Common myeloid progenitor, CD34-positive (primary cell): ENCODE measurements around the gene CREB5.

Source experiments
- CTCF ChIA-PET: fragments of 350-600 bp; sonication (Branson Sonifier 250); formaldehyde crosslinking; loops from one replicate; lab custom pipeline; 2021; ENCODE audit warnings: antibody characterized with exemption; lab: Charles Lee
- POLR2A ChIA-PET: fragments of 350-600 bp; sonication (Branson Sonifier 250); formaldehyde crosslinking; loops from one replicate; lab custom pipeline; 2021; ENCODE audit warnings: antibody characterized with exemption; lab: Charles Lee
- DNase-seq, 3 donors: peaks; one replicate each; pipeline versions ENCODE4 v3.0.0 to v3.0.0-alpha.2; 2013
- H3K27ac ChIP-seq, 2 experiments: 1 replicate in 1 of 2; 2 replicates in 1 of 2; pipeline ENCODE4 v1.7.0; 2013; ENCODE audit warnings: inconsistent platforms in 2 of 2, low read length in 2 of 2, mild to moderate bottlenecking in 2 of 2, low read depth in 1 of 2, moderate library complexity in 1 of 2; ENCODE audit not compliant: severe bottlenecking in 2 of 2, insufficient read depth in 1 of 2, poor library complexity in 1 of 2
- H3K27me3 ChIP-seq, 5 experiments: replicated peaks in 2 of 5; 1 replicate in 3 of 5; 2 replicates in 2 of 5; pipeline versions ENCODE4 v1.6.1 to v1.7.0; 2013; ENCODE audit warnings: low read length in 4 of 5, mild to moderate bottlenecking in 2 of 5, moderate library complexity in 2 of 5, inconsistent platforms in 1 of 5; ENCODE audit not compliant: insufficient read depth in 5 of 5, control insufficient read depth in 4 of 5
- H3K36me3 ChIP-seq, 4 experiments: 1 replicate in 2 of 4; 2 replicates in 2 of 4; pipeline versions ENCODE4 v1.6.1 to v1.7.0; 2013; ENCODE audit warnings: low read length in 3 of 4, control low read depth in 1 of 4, mild to moderate bottlenecking in 1 of 4; ENCODE audit not compliant: control insufficient read depth in 4 of 4, insufficient read depth in 4 of 4
- H3K4me1 ChIP-seq, 4 experiments: 1 replicate in 3 of 4; 2 replicates in 1 of 4; pipeline versions ENCODE4 v1.6.1 to v1.7.1; 2013; ENCODE audit warnings: low read length in 3 of 4, mild to moderate bottlenecking in 3 of 4, control low read depth in 1 of 4, inconsistent platforms in 1 of 4, moderate library complexity in 1 of 4; ENCODE audit not compliant: control insufficient read depth in 4 of 4, insufficient read depth in 4 of 4; ENCODE audit errors: control extremely low read depth in 1 of 4
- H3K4me3 ChIP-seq, 7 experiments: 1 replicate in 4 of 7; 2 replicates in 3 of 7; pipeline versions ENCODE4 v1.5.1 to v1.7.0; 2013; ENCODE audit warnings: mild to moderate bottlenecking in 7 of 7, low read length in 6 of 7, moderate library complexity in 6 of 7, inconsistent platforms in 2 of 7, low read depth in 2 of 7, control low read depth in 1 of 7; ENCODE audit not compliant: insufficient read depth in 4 of 7, control insufficient read depth in 1 of 7; ENCODE audit errors: extremely low read depth in 1 of 7
- H3K9me3 ChIP-seq, 5 experiments: 1 replicate in 4 of 5; 2 replicates in 1 of 5; pipeline versions ENCODE4 v1.6.1 to v1.7.1; 2013; ENCODE audit warnings: low read length in 4 of 5, mild to moderate bottlenecking in 2 of 5, inconsistent platforms in 1 of 5, low read depth in 1 of 5, moderate library complexity in 1 of 5; ENCODE audit not compliant: control insufficient read depth in 4 of 5, insufficient read depth in 2 of 5; ENCODE audit errors: control extremely low read depth in 1 of 5
- WGBS: methylation state at CpG from one replicate; pipeline ENCODE4 v1.1.5; 2013; ENCODE audit not compliant: insufficient coverage; 5-methylcytosine and 5-hydroxymethylcytosine counted together

Gene CREB5

DNA sequence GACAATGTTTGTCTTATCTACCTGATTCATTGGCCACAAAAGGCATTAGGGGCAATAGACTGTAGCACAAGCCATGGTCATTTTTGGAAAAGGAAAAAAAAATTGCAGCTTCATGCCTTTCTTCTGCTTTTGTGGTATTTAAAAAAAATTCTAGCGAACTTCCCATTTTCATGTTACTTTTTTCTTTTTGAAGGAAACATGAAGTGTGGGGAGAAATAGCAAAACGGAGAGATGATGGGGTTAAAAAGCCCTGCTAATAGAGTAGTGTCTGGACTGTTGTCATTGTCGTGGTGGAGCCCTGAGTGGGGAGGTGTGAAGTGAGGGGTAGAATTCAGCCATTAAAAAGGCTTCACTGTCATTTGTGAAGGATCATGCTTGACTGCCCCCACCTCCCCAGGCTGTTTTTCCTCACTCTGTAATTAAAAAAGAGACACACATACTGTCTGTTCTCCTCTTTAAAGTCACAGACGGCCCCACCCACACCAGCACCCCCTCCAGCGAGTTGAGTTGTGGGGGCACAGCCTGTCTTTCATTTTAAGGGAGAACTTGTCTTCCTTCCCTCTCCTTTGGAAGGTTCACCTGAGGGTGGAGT lies 272.4 kb downstream of the CREB5 start:
- ChIA-PET CTCF (interaction anchor here (0.6 kb wide), 1 partner anchor 155 kb away, joined by 3 read pairs; no protein-coding TSS in a partner anchor), POLR2A (interaction anchor here (0.6 kb wide), 1 partner anchor 24 kb away, joined by 3 read pairs; no protein-coding TSS in a partner anchor)
- Histone ChIP-seq H3K4me1 (peaks cover 13 to 63% (median 45%) of the 10 kb centered on the region in 4 experiments), H3K4me3 (peak overlapping the region in 6 of 7 experiments; percentile 15 to 85 (median 47)), H3K36me3 (no peaks in the 10 kb centered on the region), H3K9me3 (no peaks in the 10 kb centered on the region), H3K27ac (peak overlapping the region in 1 of 2 experiments; percentile 17), H3K27me3 (peaks cover 0 to 2% (median 0%) of the 10 kb centered on the region in 5 experiments)
- peak; percentile 65 to 83 (median 83) for DNase-seq
- WGBS: 0% methylated on average over 1 of the region's 5 CpGs

DNA sequence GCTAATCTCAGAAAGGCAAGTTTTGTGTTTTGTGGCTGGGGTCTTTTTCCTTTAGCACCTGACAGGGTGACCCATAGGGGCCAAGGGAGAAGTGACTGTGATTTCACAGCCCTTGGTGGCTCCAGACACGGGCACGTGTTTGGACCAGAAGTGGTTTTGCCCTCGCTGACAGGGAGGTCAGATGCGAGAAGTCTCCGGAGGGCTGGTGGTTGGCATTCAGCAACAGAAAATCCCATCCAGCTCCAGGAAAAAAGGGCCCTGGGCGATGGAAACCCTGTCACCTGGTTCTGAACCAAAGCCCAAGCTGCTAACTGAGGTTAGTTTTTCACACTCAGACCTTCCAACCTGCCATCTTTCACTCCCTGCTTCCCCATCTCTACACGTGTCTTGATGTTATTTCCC lies 272.9 kb downstream of the CREB5 start:
- peaks cover 0 to 2% (median 0%) of the 10 kb centered on the region in 5 experiments for H3K27me3 ChIP-seq
- ChIA-PET CTCF (interaction anchor here (0.6 to 1.1 kb wide), 4 partner anchors 23 to 388 kb away, joined by 3 read pairs; no protein-coding TSS in a partner anchor), POLR2A (interaction anchor here (0.6 kb wide), 1 partner anchor 23 kb away, joined by 3 read pairs; no protein-coding TSS in a partner anchor)
- H3K4me3 ChIP-seq: peak overlapping the region in 6 of 7 experiments; percentile 15 to 85 (median 47)
- H3K9me3 ChIP-seq: no peaks in the 10 kb centered on the region
- H3K4me1 ChIP-seq: peaks cover 13 to 63% (median 45%) of the 10 kb centered on the region in 4 experiments
- WGBS: 0% methylated on average over 7 of the region's 7 CpGs
- no peaks in the 10 kb centered on the region for H3K36me3 ChIP-seq
- DNase-seq: peak in 1 of 3 donors; percentile 65
- H3K27ac ChIP-seq: peak overlapping the region; percentile 35 to 76

DNA sequence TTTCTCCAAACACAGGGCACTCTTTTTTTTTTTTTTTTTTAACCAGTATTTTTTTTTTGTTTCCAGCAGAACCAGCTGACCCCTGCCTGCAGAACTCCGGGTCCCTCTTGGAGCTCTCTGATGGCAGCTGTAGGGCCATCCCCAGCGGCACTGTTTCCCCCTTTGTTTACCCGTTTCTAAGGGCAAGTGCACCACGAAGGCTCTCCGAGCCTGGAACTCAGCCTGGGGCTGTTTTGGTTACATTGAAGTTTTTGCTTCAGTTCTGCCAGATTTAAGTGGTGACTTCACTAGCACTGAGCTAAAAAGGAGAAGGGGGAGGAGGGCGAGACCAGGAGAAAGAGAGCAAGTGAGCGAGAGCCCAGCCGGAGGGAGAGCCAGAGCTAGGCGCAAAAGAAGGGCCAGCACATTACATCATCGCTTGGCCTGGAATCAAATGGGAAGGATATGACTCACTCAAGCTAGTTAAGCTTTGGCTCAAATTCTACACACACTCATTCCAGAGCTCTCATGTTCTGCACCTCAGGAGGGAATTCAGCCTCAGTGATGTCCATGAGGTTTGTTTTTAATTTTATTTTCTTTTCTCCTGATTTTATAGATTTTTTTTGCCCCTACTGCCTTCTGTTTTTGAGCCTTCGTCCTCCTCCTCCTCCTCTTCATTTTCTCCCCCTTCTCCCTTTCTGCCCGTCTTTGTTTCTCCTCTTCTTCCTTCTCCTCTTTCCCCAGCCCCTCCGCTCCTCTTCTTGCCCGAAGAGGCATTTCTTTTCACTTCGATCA lies 273.5 kb downstream of the CREB5 start:
- ChIA-PET CTCF (interaction anchor here (0.7 to 1.1 kb wide), 4 partner anchors 7 to 389 kb away, joined by 3 read pairs; no protein-coding TSS in a partner anchor), POLR2A (interaction anchor here (0.6 kb wide), 1 partner anchor 249 kb away, joined by 6 read pairs; no protein-coding TSS in a partner anchor)
- Histone ChIP-seq H3K27me3 (peaks cover 0 to 2% (median 0%) of the 10 kb centered on the region in 5 experiments), H3K36me3 (no peaks in the 10 kb centered on the region), H3K9me3 (no peaks in the 10 kb centered on the region), H3K27ac (peak overlapping the region; percentile 51 to 76), H3K4me3 (peak overlapping the region in 6 of 7 experiments; percentile 60 to 85 (median 72)), H3K4me1 (peaks cover 13 to 63% (median 45%) of the 10 kb centered on the region in 4 experiments)
- 0% methylated on average over 4 of the region's 15 CpGs for WGBS
- DNase-seq: peak; percentile 94 to 98 (median 97)

DNA sequence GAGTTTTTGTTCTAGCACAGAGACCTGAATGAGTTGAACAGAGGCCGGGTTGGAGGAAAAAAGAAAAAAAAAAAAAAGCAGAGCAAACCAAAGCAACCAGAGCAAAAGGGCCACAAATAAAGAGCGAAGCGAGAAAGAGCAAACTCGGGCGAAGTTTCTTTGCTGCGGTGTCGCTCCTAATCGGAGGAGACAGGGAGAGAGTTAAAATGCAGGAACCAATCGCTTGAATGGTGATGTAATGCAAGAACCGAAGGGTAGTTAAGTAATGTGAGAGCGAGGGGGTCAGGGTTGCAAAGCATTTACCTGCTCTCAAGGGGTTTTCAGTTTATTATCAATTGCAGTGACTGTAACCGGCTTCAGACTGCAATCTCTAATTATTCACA lies 274.1 kb downstream of the CREB5 start:
- ChIA-PET CTCF (interaction anchor here (0.7 to 1.1 kb wide), 2 partner anchors 8 to 24 kb away, joined by 3 read pairs; no protein-coding TSS in a partner anchor), POLR2A (no interaction called here)
- Histone ChIP-seq H3K36me3 (no peaks in the 10 kb centered on the region), H3K4me3 (peak overlapping the region in 6 of 7 experiments; percentile 60 to 85 (median 72)), H3K9me3 (no peaks in the 10 kb centered on the region), H3K4me1 (peaks cover 13 to 61% (median 45%) of the 10 kb centered on the region in 4 experiments), H3K27me3 (peaks cover 0 to 2% (median 0%) of the 10 kb centered on the region in 5 experiments), H3K27ac (peak overlapping the region; percentile 51 to 76)
- WGBS: 3% methylated on average over 10 of the region's 12 CpGs
- peak; percentile 38 to 74 (median 64) for DNase-seq

DNA sequence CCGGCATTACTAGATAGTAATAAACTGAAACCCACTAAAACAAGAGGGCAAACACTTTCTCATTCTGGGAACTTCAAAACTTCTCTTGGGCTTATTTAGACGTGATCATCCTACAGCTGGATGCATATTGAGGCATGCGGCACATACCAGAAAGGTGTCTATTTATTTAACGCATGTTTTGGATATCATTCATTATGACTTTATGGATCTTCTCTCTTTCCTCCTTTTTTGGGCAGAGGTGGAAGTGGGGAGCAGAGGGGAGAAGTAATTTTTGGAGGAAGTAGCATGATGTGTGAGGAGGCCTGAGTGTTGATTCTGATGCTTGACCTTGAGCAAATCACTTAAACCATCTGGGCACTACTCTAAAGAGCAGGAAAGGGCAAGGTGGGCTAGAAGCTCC lies 275.2 kb downstream of the CREB5 start:
- Histone ChIP-seq H3K4me1 (peaks cover 13 to 53% (median 39%) of the 10 kb centered on the region in 4 experiments), H3K27ac (no peak overlapping the region), H3K9me3 (no peaks in the 10 kb centered on the region), H3K27me3 (peaks cover 0 to 2% (median 0%) of the 10 kb centered on the region in 5 experiments), H3K36me3 (no peaks in the 10 kb centered on the region), H3K4me3 (peak overlapping the region in 2 of 7 experiments; percentile 82 to 85)
- CTCF ChIA-PET: interaction anchor here (0.6 to 0.9 kb wide), 2 partner anchors 19 to 670 kb away, joined by 3 read pairs; no protein-coding TSS in a partner anchor
- no peak for DNase-seq
- POLR2A ChIA-PET: no interaction called here
- 67% methylated on average over 1 of the region's 4 CpGs for WGBS

DNA sequence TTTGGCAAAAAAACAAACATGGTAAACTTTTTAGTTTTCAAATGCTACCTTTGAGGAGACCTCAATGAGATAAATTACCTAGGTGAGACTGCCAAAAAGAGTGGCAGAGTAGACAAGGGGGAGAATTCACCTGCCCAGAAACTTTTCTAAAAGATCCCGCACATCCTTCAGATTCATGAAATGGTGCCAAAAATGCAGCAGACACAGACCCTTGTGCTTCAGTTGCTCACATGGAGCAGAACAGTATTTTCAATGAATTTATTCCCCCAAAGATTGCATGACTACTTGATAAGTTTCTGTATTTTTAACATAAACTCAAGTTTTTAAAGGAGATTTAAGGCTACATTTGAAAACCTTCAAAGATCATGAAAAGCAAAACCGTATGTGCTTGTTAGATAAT lies 275.9 kb downstream of the CREB5 start:
- ChIA-PET CTCF (no interaction called here), POLR2A (no interaction called here)
- Histone ChIP-seq H3K4me1 (peaks cover 13 to 50% (median 39%) of the 10 kb centered on the region in 4 experiments), H3K4me3 (no peak overlapping the region), H3K27me3 (peaks cover 0 to 2% (median 0%) of the 10 kb centered on the region in 5 experiments), H3K36me3 (no peaks in the 10 kb centered on the region), H3K9me3 (no peaks in the 10 kb centered on the region), H3K27ac (no peak overlapping the region)
- 100% methylated on average over 1 of the region's 2 CpGs for WGBS
- no peak for DNase-seq
